Stimulated activated CD4-positive, alpha-beta T cell treated with anti-CD3 and anti-CD28 coated beads, Interleukin-12 subunit alpha, Interleukin-12 subunit beta, amount 100 ng/mL, for 4 hours (primary cell): ENCODE data around the gene TNFRSF1A.
"Not testable (repeated sequence)": the region's sequence is repeated elsewhere in the genome, so short reads cannot be mapped to it uniquely, and the experiment has no call there.

ENCODE experiments used
- DNase-seq: peaks from one replicate; pipeline ENCODE4 v3.0.0-alpha.2; 2020

TNFRSF1A gene

DNA sequence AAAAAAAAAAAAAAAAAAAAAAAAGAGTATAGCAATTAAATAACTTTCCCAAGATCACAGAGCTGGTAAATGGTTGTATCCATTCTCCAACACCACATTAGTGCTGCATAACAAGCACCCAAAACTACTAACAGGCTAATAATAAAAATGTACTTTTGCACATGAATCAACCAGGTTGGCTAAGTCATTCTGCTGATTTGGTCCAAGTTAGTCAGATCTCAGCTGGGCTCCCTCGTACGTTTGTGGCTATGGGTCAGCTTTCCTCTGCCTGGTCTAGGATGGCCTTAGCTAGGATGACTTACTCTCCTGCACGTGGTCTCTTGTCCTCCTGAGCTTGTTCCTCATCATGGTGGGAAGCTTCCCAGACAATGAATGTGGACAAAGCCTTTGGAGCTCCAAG, 39.3 kb downstream of the TNFRSF1A start:
- DNase-seq, result no peak

DNA sequence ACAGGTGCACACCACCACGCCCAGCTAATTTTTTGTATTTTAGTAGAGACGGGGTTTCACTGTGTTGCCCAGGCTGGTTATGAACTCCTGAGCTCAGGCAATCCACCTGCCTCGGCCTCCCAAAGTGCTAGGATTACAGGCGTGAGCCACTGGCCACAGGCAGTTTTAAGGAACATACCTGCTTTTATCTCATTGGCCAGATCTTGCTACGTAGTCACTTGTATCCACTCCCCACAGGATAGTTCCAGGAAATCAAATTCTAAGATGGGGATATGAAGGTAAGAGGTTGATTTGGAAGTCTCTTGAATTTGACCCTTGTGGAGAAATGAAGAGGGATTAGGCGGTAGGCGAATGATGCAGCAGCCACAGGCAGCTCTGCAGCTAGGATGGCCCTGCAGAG, 40.2 kb downstream of the TNFRSF1A start:
- no peak for DNase-seq

DNA sequence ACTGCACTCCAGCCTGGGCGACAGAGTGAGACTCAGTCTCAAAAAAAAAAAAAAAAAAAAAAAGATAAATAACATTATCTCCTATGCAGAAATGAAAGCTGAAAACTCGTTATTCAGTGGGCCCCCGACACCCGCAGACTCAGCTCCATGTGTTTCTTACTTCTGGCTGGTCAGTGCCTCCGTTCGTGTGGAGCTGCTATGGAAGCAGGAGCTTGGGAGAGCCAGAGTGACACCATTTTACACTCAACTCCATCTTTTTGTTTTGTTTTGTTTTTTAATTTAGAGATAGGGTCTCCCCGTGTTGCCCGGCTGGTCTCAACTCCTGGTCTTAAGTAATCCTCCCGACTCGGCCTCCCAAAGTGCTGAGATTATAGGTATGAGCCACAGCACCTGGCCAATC, 44.7 kb downstream of the TNFRSF1A start:
- DNase-seq, result no peak

DNA sequence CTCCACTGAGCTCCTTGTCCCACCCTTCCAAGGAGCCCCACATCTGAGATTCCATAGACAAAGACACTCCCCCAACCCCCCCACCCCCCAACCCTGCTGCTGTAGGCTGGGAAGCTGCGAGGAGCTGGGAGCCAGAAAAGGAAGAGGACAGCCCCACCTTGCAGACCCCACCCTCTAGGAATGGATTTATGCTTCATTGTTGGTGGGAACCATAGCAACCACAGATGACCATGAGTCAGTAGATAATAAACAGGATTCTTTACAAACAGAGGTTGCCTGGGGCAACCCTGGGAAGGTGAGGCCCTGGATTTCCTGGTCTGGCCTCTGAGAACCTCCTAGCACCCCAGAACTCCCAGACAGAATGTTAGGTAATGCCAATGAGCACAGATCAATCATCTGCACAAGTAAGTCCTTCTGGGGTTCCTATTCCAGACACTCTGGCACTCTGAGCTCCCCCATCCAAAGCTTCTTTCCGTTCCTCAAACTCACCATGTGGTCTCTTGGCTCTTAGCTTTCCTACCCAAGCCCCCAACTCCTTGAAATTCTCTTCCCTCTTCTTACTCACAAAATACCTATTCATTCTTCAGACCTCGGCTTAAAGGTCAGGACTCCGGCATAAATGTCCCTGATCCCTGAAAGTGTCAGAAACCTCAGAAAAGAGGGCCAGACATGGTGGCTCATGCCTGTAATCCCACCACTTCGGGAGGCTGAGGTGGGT, 46.6 kb downstream of the TNFRSF1A start:
- DNase-seq, result no peak

DNA sequence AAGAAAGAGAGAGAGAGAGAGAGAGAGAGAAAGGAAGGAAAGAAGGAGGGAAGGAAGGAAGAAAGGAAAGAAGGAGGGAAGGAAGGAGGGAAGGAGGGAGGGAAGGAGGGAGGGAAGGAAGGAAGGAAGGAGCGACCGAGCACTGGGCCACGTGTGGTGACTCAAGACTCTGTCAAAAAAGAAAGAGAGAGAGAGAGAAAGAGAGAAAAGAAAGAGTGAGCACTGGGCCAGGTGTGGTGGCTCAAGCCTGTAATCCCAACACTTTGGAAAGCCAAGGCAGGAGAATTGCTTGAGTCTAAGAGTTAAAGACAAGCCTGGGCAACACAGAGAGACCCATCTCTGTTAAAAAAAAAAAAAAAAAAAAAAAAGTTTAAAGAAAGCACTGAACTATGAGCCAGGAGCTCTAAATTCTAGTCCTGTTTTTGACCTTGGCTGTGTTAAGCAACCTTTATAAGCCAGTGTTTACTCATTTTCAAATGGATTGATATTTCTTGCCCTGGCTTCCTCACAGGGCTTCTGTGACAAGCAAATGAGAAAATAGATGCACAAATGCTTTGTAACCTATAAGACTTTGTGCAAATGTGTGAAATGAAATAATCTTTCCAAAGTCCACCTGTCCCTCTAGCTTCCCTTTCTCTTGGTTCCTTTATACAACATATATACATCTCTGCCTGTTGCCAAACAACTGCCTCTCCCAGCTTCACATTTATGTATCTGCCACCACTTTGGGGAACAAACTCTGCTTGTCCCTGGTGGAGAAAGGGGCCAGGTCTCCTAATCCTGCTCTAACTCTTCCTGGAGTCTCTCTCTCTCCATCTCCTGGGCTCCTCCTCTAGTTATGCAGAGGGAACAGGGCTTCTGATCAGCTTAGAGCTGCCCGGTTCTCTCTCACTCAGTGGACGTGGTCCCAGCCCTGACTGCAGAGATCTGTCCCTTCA, 47.5 kb downstream of the TNFRSF1A start:
- DNase-seq, result no peak

DNA sequence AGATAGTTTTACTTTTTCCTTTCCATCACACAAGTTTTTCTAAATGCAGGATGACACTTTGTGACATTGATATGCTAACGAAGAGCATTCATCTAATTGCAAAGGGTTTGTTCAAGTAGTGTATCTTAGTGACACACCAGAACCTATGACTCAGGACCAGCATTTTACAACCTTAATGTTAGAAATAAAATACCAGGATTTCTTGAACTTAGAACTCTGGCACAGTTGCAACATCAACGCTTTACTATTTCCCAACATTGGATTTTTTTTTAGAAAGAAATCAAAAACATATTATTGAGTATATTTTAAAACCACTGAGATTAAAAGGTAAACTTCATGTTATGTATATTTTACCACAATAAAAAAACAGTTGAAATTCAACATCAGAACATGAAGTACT, 49.3 kb downstream of the TNFRSF1A start:
- DNase-seq, result no peak

DNA sequence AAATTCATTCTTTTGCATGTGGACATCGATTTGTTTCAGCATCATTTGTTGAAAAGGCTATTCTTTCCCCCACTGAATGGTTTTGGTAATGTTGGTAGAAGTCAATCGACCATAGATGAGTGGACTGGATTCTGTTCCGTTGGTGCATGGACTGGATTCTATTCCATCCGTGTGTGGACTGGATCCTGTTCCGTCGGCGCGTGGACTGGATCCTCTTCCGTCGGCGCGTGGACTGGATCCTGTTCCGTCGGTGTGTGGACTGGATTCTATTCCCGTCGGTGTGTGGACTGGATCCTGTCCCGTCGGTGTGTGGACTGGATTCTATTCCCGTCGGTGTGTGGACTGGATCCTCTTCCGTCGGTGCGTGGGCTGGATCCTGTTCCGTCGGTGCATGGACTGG, 52.0 kb downstream of the TNFRSF1A start:
- not testable (repeated sequence) for DNase-seq

DNA sequence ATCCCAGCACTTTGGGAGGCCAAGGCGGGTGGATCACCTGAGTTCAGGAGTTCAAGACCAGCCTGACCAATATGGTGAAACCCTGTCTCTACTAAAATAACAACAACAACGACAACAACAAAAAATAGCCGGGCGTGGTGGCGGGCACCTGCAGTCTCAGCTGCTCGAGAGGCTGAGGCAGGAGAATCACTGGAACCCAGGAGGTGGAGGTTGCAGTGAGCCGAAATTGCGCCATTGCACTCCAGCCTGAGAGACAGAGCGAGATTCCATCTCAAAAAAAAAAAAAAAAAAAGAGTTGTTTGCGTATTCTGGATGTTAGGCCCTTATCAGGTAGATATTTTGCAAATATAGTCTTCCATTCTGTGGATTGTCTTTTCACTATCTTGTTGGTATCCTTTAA, 52.8 kb downstream of the TNFRSF1A start:
- DNase-seq, result not testable (repeated sequence)

DNA sequence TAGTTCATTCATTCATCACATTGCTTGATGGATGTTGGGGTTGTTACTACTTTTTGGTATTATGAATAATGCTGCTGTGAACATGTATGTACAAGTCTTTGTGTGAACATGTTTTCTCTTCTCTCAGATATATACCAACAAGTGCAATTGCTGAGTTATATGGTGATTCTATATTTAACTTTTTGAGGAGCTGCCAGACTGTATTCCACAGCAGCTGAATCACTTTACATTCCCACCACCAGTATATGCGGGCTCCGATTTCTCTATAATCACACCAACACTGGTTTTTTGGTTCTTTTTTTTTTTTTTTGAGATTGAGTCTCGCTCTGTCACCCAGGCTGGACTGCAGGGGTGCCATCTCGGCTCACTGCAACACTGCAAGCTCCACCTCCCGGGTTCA, 53.6 kb downstream of the TNFRSF1A start:
- DNase-seq, result no peak

DNA sequence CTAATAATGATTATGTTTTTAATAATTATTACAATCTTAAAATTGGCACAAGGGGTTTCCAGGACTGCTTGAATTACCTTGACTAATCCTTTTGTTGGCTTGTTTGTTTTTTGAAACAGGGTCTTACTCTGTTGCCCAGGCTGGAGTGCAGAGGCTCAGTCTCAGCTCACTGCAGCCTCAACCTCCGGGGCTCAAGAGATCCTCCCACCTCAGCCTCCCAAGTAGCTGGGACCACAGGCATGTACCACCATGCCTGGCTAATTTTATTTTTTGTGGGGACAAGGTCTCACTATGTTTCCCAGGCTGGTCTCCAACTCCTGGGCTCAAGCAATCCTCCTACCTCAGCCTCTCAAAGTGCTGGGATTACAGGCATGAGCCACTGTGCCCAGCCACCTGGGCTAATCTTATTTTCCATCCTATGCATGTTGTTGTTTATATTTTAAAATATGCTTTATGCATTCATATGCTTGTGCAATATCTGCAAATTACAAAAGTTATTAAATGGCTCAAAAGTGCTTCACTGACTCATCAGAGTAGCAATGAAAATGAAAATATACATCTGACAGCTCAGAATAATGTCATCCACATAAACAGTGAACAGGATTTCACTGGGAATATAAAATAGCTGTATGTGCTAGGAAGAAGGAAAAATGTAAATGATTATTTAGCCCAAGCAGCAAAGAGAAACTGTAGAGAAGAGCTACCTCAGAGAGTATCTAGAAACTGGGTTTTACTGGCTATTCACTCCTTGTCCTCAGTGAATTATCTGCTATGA, 56.2 kb downstream of the TNFRSF1A start:
- DNase-seq, result no peak

DNA sequence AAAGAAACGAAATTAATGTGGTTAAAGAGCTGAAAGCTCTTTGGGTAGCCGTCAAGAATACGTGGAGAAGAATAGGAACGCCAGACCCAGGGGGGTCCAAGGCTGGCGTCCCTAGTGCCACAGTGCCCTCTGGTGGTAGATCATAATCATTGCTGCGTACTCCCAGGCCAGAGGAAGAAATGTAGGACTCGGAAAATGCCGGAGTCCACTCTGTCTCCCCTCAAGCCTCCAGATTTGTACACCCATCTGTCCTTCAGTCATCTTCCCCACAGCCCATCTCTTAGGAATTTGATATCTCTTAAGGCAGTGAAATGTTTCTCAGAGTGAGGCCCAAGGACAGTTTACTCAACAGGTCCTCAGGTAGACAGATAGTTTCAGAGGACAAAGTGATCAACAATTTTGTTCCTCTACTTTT, 56.8 kb downstream of the TNFRSF1A start:
- DNase-seq, result peak; percentile 41

DNA sequence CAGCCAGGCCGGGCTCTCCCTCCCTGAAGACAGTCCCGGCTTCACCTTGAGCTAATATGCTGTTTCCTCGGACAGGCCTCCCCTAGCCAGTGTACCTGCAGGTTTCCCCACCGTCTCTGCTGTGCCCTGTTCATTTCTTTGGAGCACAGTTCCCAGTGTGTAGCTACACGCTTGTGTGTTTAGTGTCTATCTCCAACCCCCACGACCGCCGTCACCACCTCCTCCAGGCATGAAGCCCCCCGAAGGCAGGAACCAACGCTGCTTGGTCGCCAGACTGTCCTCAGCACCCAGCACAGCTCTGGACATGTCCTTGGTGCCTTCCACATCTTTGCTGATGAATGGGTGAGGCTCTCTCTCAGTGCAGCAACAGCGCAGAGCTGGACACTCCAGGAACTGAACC, 57.6 kb downstream of the TNFRSF1A start:
- DNase-seq, result no peak

DNA sequence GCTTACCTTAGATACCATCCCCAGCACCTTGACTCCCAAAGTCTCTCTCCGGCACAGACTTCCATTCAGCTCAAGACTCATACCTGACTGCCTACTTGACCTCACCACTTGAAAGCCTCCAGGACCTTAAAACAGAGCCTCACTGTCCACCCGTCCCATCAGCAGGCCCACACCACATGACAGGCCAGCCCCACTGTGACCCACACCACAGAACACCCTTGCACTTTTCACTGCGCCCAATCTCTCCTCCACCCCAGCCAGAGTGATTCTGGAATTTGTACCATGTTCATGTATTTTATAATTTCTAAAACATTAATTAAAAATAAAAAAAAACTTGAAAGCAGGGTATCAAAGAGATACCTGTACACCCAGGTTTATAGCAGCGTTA, 59.4 kb downstream of the TNFRSF1A start:
- no peak for DNase-seq

DNA sequence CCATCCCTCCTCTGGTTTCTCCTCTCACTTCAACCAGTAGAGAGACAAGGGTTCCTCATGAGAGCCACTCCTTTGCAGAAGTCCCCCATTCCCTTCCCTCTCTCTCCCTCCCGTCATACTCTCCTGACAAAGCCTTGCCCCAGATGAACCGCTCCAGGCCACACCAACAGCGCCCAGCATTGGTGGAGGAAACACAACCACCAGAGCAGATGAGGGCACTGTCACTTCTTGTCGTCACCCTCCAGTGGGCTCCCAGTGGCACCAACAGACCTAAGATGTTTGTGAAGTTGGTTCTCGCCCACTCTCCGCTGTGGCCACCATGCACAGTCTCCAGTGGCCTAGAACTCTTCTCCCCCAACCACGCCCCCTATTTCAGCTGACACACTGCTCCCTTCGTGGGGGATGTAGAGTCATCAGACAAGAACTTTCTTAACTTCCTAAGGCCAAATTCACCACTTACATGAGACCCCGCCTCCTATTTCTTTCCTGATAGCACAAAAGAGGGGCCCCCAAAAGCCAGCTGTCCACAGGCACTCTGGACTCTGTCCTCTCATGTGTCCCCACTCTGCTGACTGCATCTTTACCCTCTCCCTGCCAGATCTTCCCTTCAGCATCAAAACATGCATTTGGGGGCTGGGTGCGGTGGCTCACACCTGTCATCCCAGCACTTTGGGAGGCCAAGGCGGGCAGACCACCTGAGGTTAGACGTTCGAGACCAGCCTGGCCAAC, 60.6 kb downstream of the TNFRSF1A start:
- no peak for DNase-seq

DNA sequence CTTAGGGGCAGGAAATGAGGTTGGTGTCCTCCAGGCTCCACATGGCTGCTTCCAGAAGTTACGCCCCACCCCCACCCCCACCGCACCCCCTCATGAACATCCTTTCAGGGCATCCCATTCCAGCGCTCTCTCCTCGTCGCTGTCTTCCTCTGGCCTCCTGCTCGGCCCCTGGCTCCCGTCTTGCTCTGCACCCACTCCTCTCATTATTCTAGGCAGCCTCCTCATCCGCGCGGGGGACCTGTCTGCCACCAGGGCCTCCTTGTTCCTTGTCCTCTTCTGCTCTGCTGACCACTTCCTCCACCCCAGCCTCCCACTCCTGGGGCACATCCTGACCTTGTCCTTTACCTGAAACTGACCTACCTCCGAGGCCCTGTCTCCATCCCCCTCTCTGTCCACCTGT, 61.2 kb downstream of the TNFRSF1A start:
- DNase-seq, result no peak

DNA sequence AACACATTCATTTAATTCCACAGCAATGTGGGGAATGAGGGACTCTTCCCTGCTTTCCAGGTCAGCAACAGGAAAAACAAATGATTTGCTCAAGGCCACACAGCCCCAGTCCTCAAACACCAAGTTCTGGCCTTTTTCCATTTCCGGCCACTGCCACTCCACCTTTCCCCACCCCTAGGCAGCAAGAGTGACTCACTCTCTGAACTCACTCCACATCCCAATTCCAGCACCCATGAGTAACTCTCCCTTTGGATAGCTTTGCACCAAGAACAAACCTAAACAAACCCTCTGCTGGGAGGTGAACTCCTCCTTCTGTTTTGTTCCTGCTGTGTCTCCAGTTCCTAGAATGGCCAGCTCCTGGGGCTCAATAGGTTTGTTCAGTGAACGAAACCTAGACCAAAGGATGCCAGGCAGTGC, 61.8 kb downstream of the TNFRSF1A start:
- no peak for DNase-seq

DNA sequence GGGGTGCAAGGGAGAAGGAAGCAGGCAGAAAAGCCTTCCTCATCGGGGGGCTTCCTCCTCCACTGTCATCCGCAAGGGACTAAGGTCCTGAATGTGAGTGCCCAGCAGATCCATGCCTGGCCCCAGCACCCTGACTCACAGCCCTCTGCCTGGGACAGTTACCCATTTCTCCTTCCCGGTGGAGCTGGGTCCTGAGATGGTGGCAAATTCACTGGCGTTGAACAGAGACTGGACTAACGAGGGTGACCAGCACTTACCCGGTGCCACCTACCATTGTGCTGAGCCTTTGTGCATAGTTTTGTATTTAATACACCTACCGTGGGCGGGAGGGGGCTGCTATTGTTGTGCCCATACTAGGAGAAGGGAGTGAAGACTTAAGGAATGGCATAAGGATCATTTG, 62.2 kb downstream of the TNFRSF1A start:
- no peak for DNase-seq

DNA sequence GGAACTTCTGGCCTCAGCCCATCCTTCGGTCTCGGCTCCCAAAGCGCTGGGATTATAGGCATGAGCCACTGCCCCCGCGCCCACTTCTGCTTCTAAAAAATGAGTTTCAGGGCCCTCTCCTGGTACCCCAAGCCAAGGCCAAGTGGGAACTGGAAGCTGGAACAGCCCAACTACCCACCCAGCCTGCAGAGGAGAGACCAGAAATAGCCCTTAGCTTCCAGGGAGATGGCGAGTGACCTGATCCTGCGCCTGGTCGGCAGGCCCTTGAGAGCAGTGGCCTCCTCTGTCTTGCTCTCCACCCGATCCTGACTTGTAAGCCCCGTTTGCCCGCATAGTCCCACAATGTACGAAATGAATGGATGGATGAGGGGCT, 62.6 kb downstream of the TNFRSF1A start:
- no peak for DNase-seq
